Fibroblast of skin of right biceps (primary cell): ENCODE results near the gene SLC32A1.

Experiments
- DNase-seq: peaks from one replicate; pipeline ENCODE4 v3.0.0-alpha.2; 2013

The SLC32A1 gene

GRCh38 chr20:38725931-38726803 lies 1.9 kb downstream of the SLC32A1 start:
- peak; percentile 44 for DNase-seq

GRCh38 chr20:38726804-38727606 lies 2.7 kb downstream of the SLC32A1 start:
- peak; percentile 30 for DNase-seq

- no peak for DNase-seq
Measured at GRCh38 chr20:38727607-38728190, 3.4 kb downstream of the SLC32A1 start.

GRCh38 chr20:38728191-38728781 lies 4.0 kb downstream of the SLC32A1 start:
- no peak for DNase-seq

- no peak for DNase-seq
Measured at GRCh38 chr20:38728911-38729642, 4.8 kb downstream of the SLC32A1 start.

- no peak for DNase-seq
Measured at GRCh38 chr20:38729767-38730166, 5.5 kb downstream of the SLC32A1 start.

- no peak for DNase-seq
Measured at GRCh38 chr20:38730167-38730988, 6.1 kb downstream of the SLC32A1 start.

GRCh38 chr20:38730989-38731737 lies 6.9 kb downstream of the SLC32A1 start:
- peak; percentile 57 for DNase-seq

GRCh38 chr20:38731738-38732113 lies 7.4 kb downstream of the SLC32A1 start:
- no peak for DNase-seq

- no peak for DNase-seq
Measured at GRCh38 chr20:38732981-38733380, 8.7 kb downstream of the SLC32A1 start.

- DNase-seq: no peak
Measured at GRCh38 chr20:38735172-38735571, 10.9 kb downstream of the SLC32A1 start.

- no peak for DNase-seq
Measured at GRCh38 chr20:38737887-38738286, 13.6 kb downstream of the SLC32A1 start.

- no peak for DNase-seq
Measured at GRCh38 chr20:38745757-38746156, 21.5 kb downstream of the SLC32A1 start.

GRCh38 chr20:38747495-38748096 lies 23.3 kb downstream of the SLC32A1 start:
- no peak for DNase-seq

- DNase-seq: peak; percentile 87
Measured at GRCh38 chr20:38748097-38748860, 24.0 kb downstream of the SLC32A1 start, which contains the start of gene ACTR5. Gene ACTR5 (plus strand): TSS chr20:38748460. CDS start chr20:38748479, 19 bp downstream.

GRCh38 chr20:38748861-38749149 lies 24.5 kb downstream of the SLC32A1 start:
- DNase-seq: no peak

- DNase-seq: peak; percentile 25
Measured at GRCh38 chr20:38751360-38751976, 27.2 kb downstream of the SLC32A1 start.

- DNase-seq: no peak
Measured at GRCh38 chr20:38752029-38752428, 27.7 kb downstream of the SLC32A1 start.

- DNase-seq: no peak
Measured at GRCh38 chr20:38754924-38755323, 30.6 kb downstream of the SLC32A1 start.
